SK-N-SH treated with all-trans-retinoic acid at 6 μM for 48 hours (cell line): Measurements from ENCODE around the gene LRCH3.

Experiments
- ARNTL ChIP-seq: fragments of 450-650 bp; formaldehyde crosslinking; IDR thresholded peaks from 2 replicates; pipeline ENCODE4 v1.5.0; 2020; ENCODE audit warnings: low read depth, mild to moderate bottlenecking, moderate library complexity, borderline replicate concordance
- CSDC2 ChIP-seq: fragments of 250-450 bp; sonication (Bioruptor Pico); IDR thresholded peaks from 2 replicates; pipeline ENCODE4 v1.5.0; 2020; ENCODE audit warnings: mild to moderate bottlenecking, moderate library complexity
- OSR1 ChIP-seq: fragments of 250-450 bp; sonication (Bioruptor Pico); IDR thresholded peaks from 2 replicates; pipeline ENCODE4 v1.8.0; 2022; ENCODE audit warnings: moderate library complexity, mild to moderate bottlenecking, inconsistent platforms
- PPARA ChIP-seq: fragments of 250-450 bp; sonication (Bioruptor Pico); IDR thresholded peaks from 2 replicates; pipeline ENCODE4 v1.5.0; 2020; ENCODE audit warnings: mild to moderate bottlenecking, borderline replicate concordance
- ZFP3 ChIP-seq: fragments of 250-450 bp; sonication (Bioruptor Pico); IDR thresholded peaks from 2 replicates; pipeline ENCODE4 v1.5.0; 2020; ENCODE audit warnings: mild to moderate bottlenecking, moderate library complexity
- ZFP30 ChIP-seq: fragments of 450-650 bp; formaldehyde crosslinking; IDR thresholded peaks from 2 replicates; pipeline ENCODE4 v1.5.0; 2022; ENCODE audit warnings: mild to moderate bottlenecking, moderate library complexity
- ZNF565 ChIP-seq: fragments of 450-650 bp; formaldehyde crosslinking; conservative IDR thresholded peaks from 2 replicates; pipeline ENCODE4 v1.5.0; 2020; ENCODE audit warnings: low read depth, mild to moderate bottlenecking, moderate library complexity
- ZNF70 ChIP-seq: fragments of 450-650 bp; formaldehyde crosslinking; IDR thresholded peaks from 2 replicates; pipeline ENCODE4 v1.5.0; 2020; ENCODE audit warnings: mild to moderate bottlenecking, moderate library complexity
- ZNF8 ChIP-seq: fragments of 450-650 bp; formaldehyde crosslinking; IDR thresholded peaks from 2 replicates; pipeline ENCODE4 v1.5.0; 2020; ENCODE audit warnings: mild to moderate bottlenecking, moderate library complexity
- TF ChIP-seq, protein P1 (sequence below): fragments of 250-450 bp; sonication (Bioruptor Pico); IDR thresholded peaks from 2 replicates; pipeline ENCODE4 v1.8.0; 2020; ENCODE audit warnings: mild to moderate bottlenecking, moderate library complexity, borderline replicate concordance
- TF ChIP-seq, protein P2 (sequence below): fragments of 250-450 bp; sonication (Bioruptor Pico); IDR thresholded peaks from 2 replicates; pipeline ENCODE4 v1.5.0; 2020; ENCODE audit warnings: mild to moderate bottlenecking, moderate library complexity
- TF ChIP-seq, protein P3 (sequence below): fragments of 250-450 bp; sonication (Bioruptor Pico); IDR thresholded peaks from 2 replicates; pipeline ENCODE4 v1.5.1; 2020; ENCODE audit warnings: low read depth, mild to moderate bottlenecking, moderate library complexity
- TF ChIP-seq, protein P4 (sequence below): fragments of 250-450 bp; sonication (Bioruptor Pico); IDR thresholded peaks from 2 replicates; pipeline ENCODE4 v1.5.1; 2021; ENCODE audit warnings: mild to moderate bottlenecking, moderate library complexity

DNA sequence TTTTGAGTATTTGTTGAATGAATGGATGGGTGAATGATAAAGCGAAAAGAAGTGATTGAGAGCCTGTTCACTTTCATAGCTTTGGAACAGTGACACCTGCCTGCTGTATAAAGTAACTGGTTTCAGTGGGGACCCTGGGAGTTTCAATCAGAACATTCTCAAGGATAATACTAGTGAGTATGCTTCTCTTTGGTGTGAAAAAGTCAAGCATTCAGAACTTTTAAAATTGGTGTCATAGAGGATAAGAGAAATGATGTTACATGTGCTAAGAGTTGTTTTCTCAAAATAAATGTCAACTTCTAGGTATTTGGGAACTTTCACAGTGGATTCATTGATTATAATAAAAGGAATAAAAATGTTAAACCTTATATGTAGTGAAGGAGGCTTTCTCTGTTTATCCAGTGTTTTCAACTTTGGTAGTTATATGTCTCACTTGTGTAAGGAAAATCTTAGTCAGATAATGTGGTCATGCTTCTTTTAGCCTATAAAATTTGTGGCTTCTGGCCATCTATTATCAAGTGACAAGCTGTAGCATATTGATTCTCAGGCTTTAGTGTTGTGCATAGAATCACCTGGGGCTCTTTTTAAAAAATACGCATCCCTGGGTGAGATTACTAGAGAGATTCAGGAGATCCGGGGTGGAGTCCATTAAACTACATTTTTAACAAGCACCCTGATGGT, 11.9 kb downstream of the LRCH3 start:
- TF ChIP-seq, protein P1, sequence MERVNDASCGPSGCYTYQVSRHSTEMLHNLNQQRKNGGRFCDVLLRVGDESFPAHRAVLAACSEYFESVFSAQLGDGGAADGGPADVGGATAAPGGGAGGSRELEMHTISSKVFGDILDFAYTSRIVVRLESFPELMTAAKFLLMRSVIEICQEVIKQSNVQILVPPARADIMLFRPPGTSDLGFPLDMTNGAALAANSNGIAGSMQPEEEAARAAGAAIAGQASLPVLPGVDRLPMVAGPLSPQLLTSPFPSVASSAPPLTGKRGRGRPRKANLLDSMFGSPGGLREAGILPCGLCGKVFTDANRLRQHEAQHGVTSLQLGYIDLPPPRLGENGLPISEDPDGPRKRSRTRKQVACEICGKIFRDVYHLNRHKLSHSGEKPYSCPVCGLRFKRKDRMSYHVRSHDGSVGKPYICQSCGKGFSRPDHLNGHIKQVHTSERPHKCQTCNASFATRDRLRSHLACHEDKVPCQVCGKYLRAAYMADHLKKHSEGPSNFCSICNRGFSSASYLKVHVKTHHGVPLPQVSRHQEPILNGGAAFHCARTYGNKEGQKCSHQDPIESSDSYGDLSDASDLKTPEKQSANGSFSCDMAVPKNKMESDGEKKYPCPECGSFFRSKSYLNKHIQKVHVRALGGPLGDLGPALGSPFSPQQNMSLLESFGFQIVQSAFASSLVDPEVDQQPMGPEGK = no peak
- TF ChIP-seq, protein P2, sequence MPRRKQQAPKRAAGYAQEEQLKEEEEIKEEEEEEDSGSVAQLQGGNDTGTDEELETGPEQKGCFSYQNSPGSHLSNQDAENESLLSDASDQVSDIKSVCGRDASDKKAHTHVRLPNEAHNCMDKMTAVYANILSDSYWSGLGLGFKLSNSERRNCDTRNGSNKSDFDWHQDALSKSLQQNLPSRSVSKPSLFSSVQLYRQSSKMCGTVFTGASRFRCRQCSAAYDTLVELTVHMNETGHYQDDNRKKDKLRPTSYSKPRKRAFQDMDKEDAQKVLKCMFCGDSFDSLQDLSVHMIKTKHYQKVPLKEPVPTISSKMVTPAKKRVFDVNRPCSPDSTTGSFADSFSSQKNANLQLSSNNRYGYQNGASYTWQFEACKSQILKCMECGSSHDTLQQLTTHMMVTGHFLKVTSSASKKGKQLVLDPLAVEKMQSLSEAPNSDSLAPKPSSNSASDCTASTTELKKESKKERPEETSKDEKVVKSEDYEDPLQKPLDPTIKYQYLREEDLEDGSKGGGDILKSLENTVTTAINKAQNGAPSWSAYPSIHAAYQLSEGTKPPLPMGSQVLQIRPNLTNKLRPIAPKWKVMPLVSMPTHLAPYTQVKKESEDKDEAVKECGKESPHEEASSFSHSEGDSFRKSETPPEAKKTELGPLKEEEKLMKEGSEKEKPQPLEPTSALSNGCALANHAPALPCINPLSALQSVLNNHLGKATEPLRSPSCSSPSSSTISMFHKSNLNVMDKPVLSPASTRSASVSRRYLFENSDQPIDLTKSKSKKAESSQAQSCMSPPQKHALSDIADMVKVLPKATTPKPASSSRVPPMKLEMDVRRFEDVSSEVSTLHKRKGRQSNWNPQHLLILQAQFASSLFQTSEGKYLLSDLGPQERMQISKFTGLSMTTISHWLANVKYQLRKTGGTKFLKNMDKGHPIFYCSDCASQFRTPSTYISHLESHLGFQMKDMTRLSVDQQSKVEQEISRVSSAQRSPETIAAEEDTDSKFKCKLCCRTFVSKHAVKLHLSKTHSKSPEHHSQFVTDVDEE = no peak
- TF ChIP-seq ZFP30 (CRISPR knock-in tag) = no peak
- TF ChIP-seq ZFP3 (CRISPR knock-in tag) = no peak
- TF ChIP-seq, protein P3, sequence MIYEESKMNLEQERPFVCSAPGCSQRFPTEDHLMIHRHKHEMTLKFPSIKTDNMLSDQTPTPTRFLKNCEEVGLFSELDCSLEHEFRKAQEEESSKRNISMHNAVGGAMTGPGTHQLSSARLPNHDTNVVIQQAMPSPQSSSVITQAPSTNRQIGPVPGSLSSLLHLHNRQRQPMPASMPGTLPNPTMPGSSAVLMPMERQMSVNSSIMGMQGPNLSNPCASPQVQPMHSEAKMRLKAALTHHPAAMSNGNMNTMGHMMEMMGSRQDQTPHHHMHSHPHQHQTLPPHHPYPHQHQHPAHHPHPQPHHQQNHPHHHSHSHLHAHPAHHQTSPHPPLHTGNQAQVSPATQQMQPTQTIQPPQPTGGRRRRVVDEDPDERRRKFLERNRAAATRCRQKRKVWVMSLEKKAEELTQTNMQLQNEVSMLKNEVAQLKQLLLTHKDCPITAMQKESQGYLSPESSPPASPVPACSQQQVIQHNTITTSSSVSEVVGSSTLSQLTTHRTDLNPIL (CRISPR knock-in tag) = no peak
- TF ChIP-seq ARNTL (CRISPR knock-in tag) = no peak
- no peak for TF ChIP-seq PPARA (CRISPR knock-in tag)
- TF ChIP-seq ZNF565 (CRISPR knock-in tag) = no peak
- TF ChIP-seq CSDC2 (CRISPR knock-in tag) = no peak
- no peak for TF ChIP-seq OSR1
- TF ChIP-seq, protein P4, sequence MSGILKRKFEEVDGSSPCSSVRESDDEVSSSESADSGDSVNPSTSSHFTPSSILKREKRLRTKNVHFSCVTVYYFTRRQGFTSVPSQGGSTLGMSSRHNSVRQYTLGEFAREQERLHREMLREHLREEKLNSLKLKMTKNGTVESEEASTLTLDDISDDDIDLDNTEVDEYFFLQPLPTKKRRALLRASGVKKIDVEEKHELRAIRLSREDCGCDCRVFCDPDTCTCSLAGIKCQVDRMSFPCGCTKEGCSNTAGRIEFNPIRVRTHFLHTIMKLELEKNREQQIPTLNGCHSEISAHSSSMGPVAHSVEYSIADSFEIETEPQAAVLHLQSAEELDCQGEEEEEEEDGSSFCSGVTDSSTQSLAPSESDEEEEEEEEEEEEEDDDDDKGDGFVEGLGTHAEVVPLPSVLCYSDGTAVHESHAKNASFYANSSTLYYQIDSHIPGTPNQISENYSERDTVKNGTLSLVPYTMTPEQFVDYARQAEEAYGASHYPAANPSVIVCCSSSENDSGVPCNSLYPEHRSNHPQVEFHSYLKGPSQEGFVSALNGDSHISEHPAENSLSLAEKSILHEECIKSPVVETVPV (CRISPR knock-in tag) = no peak
- no peak for TF ChIP-seq ZNF8 (CRISPR knock-in tag)
- TF ChIP-seq ZNF70 = no peak
